IMR-90 (cell line): ENCODE data around the gene C3orf22. TPM values are rescaled to one million over a fixed set of nuclear protein-coding genes. Genes with fewer than 3 reads are reported as not detected.

Experiments
- ATAC-seq: fragments of 200-7000 bp; cut with Tn5 transposase; 2 replicates; pipeline ENCODE4 v1.9.1; 2020; ENCODE audit warnings: low read depth, mild to moderate bottlenecking, moderate library complexity
- BruUV-seq: library from RNA; stranded (reverse); fragments of 400-500 nt; replicated peaks from 2 replicates; lab custom pipeline; 2021; lab: Mats Ljungman, UMichigan
- CTCF ChIA-PET: fragments of 300-600 bp; formaldehyde crosslinking; extraction: SDS; loops from one replicate; lab custom pipeline; 2021; ENCODE audit warnings: antibody characterized with exemption; lab: Yijun Ruan, JAX
- POLR2A ChIA-PET: fragments of 300-600 bp; sonication (Branson Sonifier 250); formaldehyde crosslinking; loops from one replicate; lab custom pipeline; 2022; ENCODE audit warnings: antibody characterized with exemption; ENCODE audit not compliant: unreplicated experiment; lab: Charles Lee
- DNase-seq: peaks from one replicate; pipeline ENCODE4 v3.0.0; 2013
- H2AFZ ChIP-seq: replicated peaks from 2 replicates; pipeline ENCODE3; 2013; ENCODE audit warnings: low read length, mild to moderate bottlenecking; ENCODE audit not compliant: poor library complexity
- H2AK5ac ChIP-seq: 2 replicates; pipeline ENCODE4 v1.6.1; 2013; ENCODE audit warnings: low read depth, low read length, inconsistent platforms
- H2AK9ac ChIP-seq: replicated peaks from 2 replicates; pipeline ENCODE3; 2013; ENCODE audit warnings: mild to moderate bottlenecking, low read depth, low read length, moderate library complexity; ENCODE audit not compliant: poor library complexity
- H2BK120ac ChIP-seq: 2 replicates; pipeline ENCODE4 v1.6.1; 2013; ENCODE audit warnings: low read depth, low read length, inconsistent platforms
- H2BK15ac ChIP-seq: 3 replicates; pipeline ENCODE4 v1.6.1; 2013; ENCODE audit warnings: low read depth, low read length, inconsistent platforms
- H2BK20ac ChIP-seq: 2 replicates; pipeline ENCODE4 v1.6.1; 2013; ENCODE audit warnings: low read depth, mild to moderate bottlenecking, inconsistent platforms, low read length, moderate library complexity
- H2BK5ac ChIP-seq: 2 replicates; pipeline ENCODE4 v1.6.1; 2013; ENCODE audit warnings: mild to moderate bottlenecking, low read depth, low read length, inconsistent platforms; ENCODE audit not compliant: poor library complexity, severe bottlenecking
- H3K14ac ChIP-seq: replicated peaks from 2 replicates; pipeline ENCODE4 v1.6.1; 2013; ENCODE audit warnings: low read depth, low read length, inconsistent platforms
- H3K18ac ChIP-seq: 2 replicates; pipeline ENCODE4 v1.6.1; 2013; ENCODE audit warnings: low read depth, low read length, control low read depth
- H3K23ac ChIP-seq: 2 replicates; pipeline ENCODE4 v1.6.1; 2013; ENCODE audit warnings: low read depth, low read length, inconsistent platforms
- H3K27ac ChIP-seq: 2 replicates; pipeline ENCODE4 v1.5.1; 2013; ENCODE audit warnings: mild to moderate bottlenecking, control low read depth, low read length; ENCODE audit not compliant: insufficient read depth
- H3K27me3 ChIP-seq: 2 replicates; pipeline ENCODE4 v1.6.1; 2013; ENCODE audit warnings: low read length; ENCODE audit not compliant: control insufficient read depth, insufficient read depth
- H3K36me3 ChIP-seq: 2 replicates; pipeline ENCODE4 v1.6.1; 2013; ENCODE audit warnings: low read length, mixed read lengths; ENCODE audit not compliant: control insufficient read depth, insufficient read depth
- H3K4ac ChIP-seq: 2 replicates; pipeline ENCODE4 v1.6.1; 2013; ENCODE audit warnings: low read depth, low read length, inconsistent platforms
- H3K4me1 ChIP-seq: 2 replicates; pipeline ENCODE4 v1.6.1; 2013; ENCODE audit warnings: low read length, mixed read lengths; ENCODE audit not compliant: control insufficient read depth, insufficient read depth
- H3K4me2 ChIP-seq: 2 replicates; pipeline ENCODE4 v1.6.1; 2013; ENCODE audit warnings: low read depth, mild to moderate bottlenecking, control low read depth, low read length, moderate library complexity
- H3K4me3 ChIP-seq: 2 replicates; pipeline ENCODE4 v1.5.1; 2013; ENCODE audit warnings: low read depth, mild to moderate bottlenecking, control low read depth, low read length, moderate library complexity; ENCODE audit not compliant: insufficient read depth
- H3K56ac ChIP-seq: 2 replicates; pipeline ENCODE4 v1.6.1; 2013; ENCODE audit warnings: low read length, inconsistent platforms; ENCODE audit not compliant: insufficient read depth; ENCODE audit errors: extremely low read depth
- H3K79me1 ChIP-seq, 2 experiments: 2 replicates each; pipeline ENCODE4 v1.6.1; 2013; ENCODE audit warnings: low read length in 2 of 2, inconsistent platforms in 1 of 2, low read depth in 1 of 2
- H3K9ac ChIP-seq: 2 replicates; pipeline ENCODE4 v1.6.1; 2013; ENCODE audit warnings: low read depth, low read length, control low read depth
- H3K9me1 ChIP-seq: 2 replicates; pipeline ENCODE4 v1.6.1; 2013; ENCODE audit warnings: low read length, inconsistent platforms; ENCODE audit not compliant: insufficient read depth
- H3K9me3 ChIP-seq: 2 replicates; pipeline ENCODE4 v1.6.1; 2013; ENCODE audit warnings: low read length; ENCODE audit not compliant: control insufficient read depth, insufficient read depth
- H4K20me1 ChIP-seq: 2 replicates; pipeline ENCODE4 v1.6.1; 2013; ENCODE audit warnings: low read length, inconsistent platforms; ENCODE audit not compliant: insufficient read depth
- H4K5ac ChIP-seq: 2 replicates; pipeline ENCODE4 v1.6.1; 2013; ENCODE audit warnings: mild to moderate bottlenecking, low read depth, low read length, control low read depth
- H4K8ac ChIP-seq, 2 experiments: 2 replicates each; pipeline ENCODE4 v1.6.1; 2013; ENCODE audit warnings: low read depth in 2 of 2, low read length in 2 of 2, control low read depth in 1 of 2, inconsistent platforms in 1 of 2
- H4K91ac ChIP-seq: 2 replicates; pipeline ENCODE4 v1.6.1; 2013; ENCODE audit warnings: low read depth, low read length, inconsistent platforms; ENCODE audit not compliant: insufficient read depth
- MAZ ChIP-seq: IDR thresholded peaks from 2 replicates; pipeline ENCODE4 v1.6.1; 2012; ENCODE audit warnings: low read depth, mild to moderate bottlenecking, low read length, improper control_type of control experiment, moderate library complexity, borderline replicate concordance
- POLR2A ChIP-seq: IDR thresholded peaks from 2 replicates; pipeline ENCODE4 v1.6.1; 2012; ENCODE audit warnings: mild to moderate bottlenecking, low read depth, low read length
- WGBS, 2 experiments: methylation state at CpG; one replicate each; pipeline versions ENCODE4 v1.1.5 to v1.1.7; 2013; ENCODE audit warnings: missing lambda C conversion rate in 2 of 2; ENCODE audit not compliant: insufficient read length in 1 of 2; ENCODE audit errors: extremely low coverage in 2 of 2; 5-methylcytosine and 5-hydroxymethylcytosine counted together
- dilution Hi-C: fragments of 300-500 bp; cut with HindIII; formaldehyde crosslinking; loops from one replicate; pipeline ENCODE4 v1.14.3; 2018; ENCODE audit warnings: low sequenced_read_pairs; ENCODE audit not compliant: unreplicated experiment
- in situ Hi-C: fragments of 300-500 bp; cut with MboI; formaldehyde crosslinking; loops from 3 replicates; pipeline ENCODE4 v1.14.3; 2019; ENCODE audit warnings: low sequenced_read_pairs, inconsistent platforms, mixed read lengths
- intact Hi-C: fragments of 100-400 bp; cut with micrococcal nuclease; formaldehyde crosslinking; loops from 2 replicates; pipeline ENCODE4 v1.10.0; 2022
- polyA plus RNA-seq, 3 experiments: library from polyadenylated mRNA; depleted of rRNA; stranded (reverse); fragments of >200 nt; gene quantifications; 2 replicates each; pipeline ENCODE4 v1.2.3, GENCODE V29; 2012; ENCODE audit warnings: low replicate concordance in 1 of 3
- total RNA-seq: library from RNA; depleted of rRNA; stranded (reverse); fragments of >200 nt; gene quantifications from 2 replicates; pipeline ENCODE4 v1.2.3, GENCODE V29; 2012
- TF ChIP-seq, protein P1 (sequence below): fragments of 150-350 bp; IDR thresholded peaks from 2 replicates; pipeline ENCODE4 v1.6.1; 2017; ENCODE audit warnings: mild to moderate bottlenecking, antibody characterized with exemption, low read length, low read depth

Gene C3orf22
- total and polyA plus RNA-seq, 2 of the 4 experiments (the other 2 are of a cell fraction) = not detected

DNA sequence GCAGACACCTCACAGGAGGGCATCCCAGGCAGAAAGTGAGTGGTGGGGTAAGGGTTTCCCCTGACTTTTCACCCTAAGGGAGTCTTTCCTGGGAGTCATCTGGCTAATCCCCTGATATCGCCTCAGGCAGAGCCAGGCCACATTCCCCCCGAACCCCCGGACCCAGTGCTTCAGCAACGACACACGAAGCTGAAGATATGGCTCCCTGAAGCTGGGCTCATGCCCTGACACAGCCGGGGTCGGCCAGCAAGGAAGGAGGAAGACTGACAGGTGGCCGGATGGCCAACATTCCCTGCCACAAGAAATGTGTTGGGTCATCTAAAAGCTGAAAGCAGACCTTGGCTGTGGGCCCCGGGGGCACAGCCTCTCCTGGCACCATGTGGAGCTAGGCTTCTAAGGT, 20.4 kb downstream of the C3orf22 start:
- WGBS, 2 experiments = 73% methylated on average over 5 of the region's 9 CpGs; no CpG with 5 or more reads in 1 of the 2 experiments

More for the DNA sequence above, 20.4 kb downstream of the C3orf22 start:
- DNase-seq = no peak
- Histone ChIP-seq H2BK120ac (no peak overlapping the region; the same call in 1 of the 2 replicates), H3K23ac (no peak overlapping the region), H3K4me2 (no peak overlapping the region), H3K9me3 (no peaks in the 10 kb centered on the region; the same call in 1 of the 2 replicates), H3K18ac (no peak overlapping the region), H4K8ac (no peak overlapping the region), H3K27me3 (peaks cover 43% of the 10 kb centered on the region), H3K79me1 (no peaks in the 10 kb centered on the region), H3K4ac (no peak overlapping the region), H3K9me1 (peaks cover 12% of the 10 kb centered on the region), H3K4me1 (peaks cover 6% of the 10 kb centered on the region), H2AFZ (no peak overlapping the region), H2BK15ac (no peak overlapping the region), H2AK5ac (no peak overlapping the region), H3K4me3 (no peak overlapping the region), H3K56ac (no peak overlapping the region), H2BK5ac (no peak overlapping the region), H3K36me3 (no peaks in the 10 kb centered on the region), H2AK9ac (no peak overlapping the region), H3K14ac (no peak overlapping the region), H3K27ac (no peak overlapping the region), H4K20me1 (no peaks in the 10 kb centered on the region), H3K9ac (no peak overlapping the region), H4K91ac (no peak overlapping the region), H2BK20ac (no peak overlapping the region), H4K5ac (no peak overlapping the region)
- BruUV-seq = no TSS peak
- no peak for ATAC-seq
- in situ Hi-C loops (no loop called here), intact Hi-C loops (no loop called here), dilution Hi-C loops (no loop called here)
- no peak for TF ChIP-seq MAZ
- TF ChIP-seq POLR2A = no peak
- TF ChIP-seq, protein P1, sequence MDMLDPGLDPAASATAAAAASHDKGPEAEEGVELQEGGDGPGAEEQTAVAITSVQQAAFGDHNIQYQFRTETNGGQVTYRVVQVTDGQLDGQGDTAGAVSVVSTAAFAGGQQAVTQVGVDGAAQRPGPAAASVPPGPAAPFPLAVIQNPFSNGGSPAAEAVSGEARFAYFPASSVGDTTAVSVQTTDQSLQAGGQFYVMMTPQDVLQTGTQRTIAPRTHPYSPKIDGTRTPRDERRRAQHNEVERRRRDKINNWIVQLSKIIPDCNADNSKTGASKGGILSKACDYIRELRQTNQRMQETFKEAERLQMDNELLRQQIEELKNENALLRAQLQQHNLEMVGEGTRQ = no peak
- CTCF ChIA-PET = no interaction called here
- POLR2A ChIA-PET = no interaction called here
